HCT116 (cell line): ENCODE results near the gene CMBL. TPM values are rescaled to one million over a fixed set of nuclear protein-coding genes. Genes with fewer than 3 reads are reported as not detected.

Experiments
- ATAC-seq: fragments of 200-7000 bp; cut with Tn5 transposase; 2 replicates; pipeline ENCODE4 v1.9.1; 2020; ENCODE audit warnings: mild to moderate bottlenecking, moderate library complexity
- BruUV-seq: library from RNA; stranded (reverse); fragments of 400-500 nt; replicated peaks from 2 replicates; lab custom pipeline; 2021; lab: Mats Ljungman, UMichigan
- CTCF ChIA-PET: fragments of 300-600 bp; sonication (Branson Sonifier 250); formaldehyde crosslinking; loops from one replicate; lab custom pipeline; 2021; ENCODE audit warnings: antibody characterized with exemption; lab: Charles Lee
- POLR2A ChIA-PET: fragments of 300-600, 350-600 bp; sonication (Branson Sonifier 250); formaldehyde crosslinking; loops from one replicate; lab custom pipeline; 2021; ENCODE audit warnings: antibody characterized with exemption; lab: Charles Lee
- RAD21 ChIA-PET, 2 experiments: fragments of 300-600 bp; sonication (Branson Sonifier 250); formaldehyde crosslinking; loops; one replicate each; lab custom pipeline; 2023; ENCODE audit warnings: low total read pairs in 2 of 2; ENCODE audit not compliant: uncharacterized antibody in 2 of 2, unreplicated experiment in 2 of 2, low non-redundant PET in 1 of 2; lab: Charles Lee
- DNase-seq: peaks from one replicate; pipeline ENCODE4 v3.0.0-alpha.2; 2010; ENCODE audit warnings: low read depth, low spot score
- H2AFZ ChIP-seq: fragments of 200-600 bp; shearing (Covaris generic), sonication (generic); 2 replicates; pipeline ENCODE4 v1.6.1; 2017; ENCODE audit warnings: low read depth, mixed run types, mixed read lengths, antibody characterized with exemption, low read length; ENCODE audit not compliant: poor library complexity, severe bottlenecking
- H3K27ac ChIP-seq: 2 replicates; pipeline ENCODE4 v1.5.1; 2012; ENCODE audit warnings: low read depth, low read length
- H3K27me3 ChIP-seq: fragments of 200-600 bp; sonication (generic); 2 replicates; pipeline ENCODE4 v1.6.1; 2016; ENCODE audit warnings: mixed run types, low read length, mixed read lengths; ENCODE audit not compliant: insufficient read depth
- H3K36me3 ChIP-seq, 2 experiments: fragments of 200-500 bp in 1 of 2; fragments of 200-600 bp in 1 of 2; sonication (Bioruptor generic) in 1 of 2; sonication (generic) in 1 of 2; 2 replicates each; pipeline versions ENCODE4 v1.5.1 to v1.6.1; 2014 to 2016; ENCODE audit warnings: low read length in 2 of 2, inconsistent platforms in 1 of 2, mixed read lengths in 1 of 2, mixed run types in 1 of 2; ENCODE audit not compliant: insufficient read depth in 2 of 2, control insufficient read depth in 1 of 2
- H3K4me1 ChIP-seq, 2 experiments: fragments of 200-600 bp in 1 of 2; sonication (generic) in 1 of 2; 2 replicates each; pipeline versions ENCODE4 v1.5.1 to v1.6.1; 2012 to 2017; ENCODE audit warnings: low read length in 2 of 2, inconsistent platforms in 1 of 2, mild to moderate bottlenecking in 1 of 2, mixed read lengths in 1 of 2, mixed run types in 1 of 2, moderate library complexity in 1 of 2; ENCODE audit not compliant: insufficient read depth in 2 of 2, control insufficient read depth in 1 of 2
- H3K4me2 ChIP-seq: fragments of 200-600 bp; sonication (generic); 2 replicates; pipeline ENCODE4 v1.6.1; 2017; ENCODE audit warnings: mixed run types, low read length, mixed read lengths
- H3K4me3 ChIP-seq, 2 experiments: fragments of 200-600 bp in 1 of 2; sonication (generic) in 1 of 2; replicated peaks in 1 of 2; 2 replicates each; pipeline ENCODE4 v1.5.1; 2011 to 2016; ENCODE audit warnings: low read length in 2 of 2, control low read depth in 1 of 2, low read depth in 1 of 2, mild to moderate bottlenecking in 1 of 2, mixed read lengths in 1 of 2, mixed run types in 1 of 2
- H3K79me2 ChIP-seq: fragments of 200-600 bp; sonication (generic); 2 replicates; pipeline ENCODE4 v1.6.1; 2017; ENCODE audit warnings: mild to moderate bottlenecking, mixed run types, low read length, moderate library complexity, mixed read lengths; ENCODE audit not compliant: insufficient read depth
- H3K9ac ChIP-seq: fragments of 200-600 bp; sonication (generic); 2 replicates; pipeline ENCODE4 v1.6.1; 2016; ENCODE audit warnings: low read length, mixed read lengths
- H3K9me2 ChIP-seq: fragments of 200-600 bp; sonication (generic), shearing (Covaris generic); 2 replicates; pipeline ENCODE4 v1.6.1; 2017; ENCODE audit warnings: mixed run types, mild to moderate bottlenecking, moderate library complexity; ENCODE audit not compliant: insufficient read depth
- H3K9me3 ChIP-seq, 2 experiments: fragments of 200-500 bp in 1 of 2; fragments of 200-600 bp in 1 of 2; sonication (Bioruptor generic) in 1 of 2; sonication (generic) in 1 of 2; 2 replicates each; pipeline ENCODE4 v1.6.1; 2014 to 2017; ENCODE audit warnings: low read length in 2 of 2, mixed read lengths in 2 of 2, inconsistent platforms in 1 of 2, low read depth in 1 of 2, mild to moderate bottlenecking in 1 of 2, mixed run types in 1 of 2, moderate library complexity in 1 of 2; ENCODE audit not compliant: control insufficient read depth in 1 of 2, insufficient read depth in 1 of 2
- H4K20me1 ChIP-seq: fragments of 200-600 bp; sonication (generic), shearing (Covaris generic); 2 replicates; pipeline ENCODE4 v1.6.1; 2017; ENCODE audit warnings: mixed run types, mild to moderate bottlenecking, moderate library complexity; ENCODE audit not compliant: insufficient read depth
- ATF3 ChIP-seq: IDR thresholded peaks from 2 replicates; pipeline ENCODE4 v1.6.1; 2012
- CBX3 ChIP-seq: IDR thresholded peaks from 2 replicates; pipeline ENCODE4 v1.6.1; 2012; ENCODE audit warnings: low read depth
- CEBPB ChIP-seq: IDR thresholded peaks from 2 replicates; pipeline ENCODE4 v1.6.1; 2012; ENCODE audit warnings: low read depth
- CTCF ChIP-seq, 3 experiments: fragments of 200-600 bp in 1 of 3; sonication (generic) in 1 of 3; IDR thresholded peaks in 2 of 3; conservative IDR thresholded peaks in 1 of 3; 2 replicates each; pipeline ENCODE4 v1.5.1; 2012 to 2017; ENCODE audit warnings: low read depth in 2 of 3, low read length in 2 of 3, antibody characterized with exemption in 1 of 3, borderline replicate concordance in 1 of 3, control low read depth in 1 of 3, mild to moderate bottlenecking in 1 of 3, mixed read lengths in 1 of 3, mixed run types in 1 of 3, moderate library complexity in 1 of 3; ENCODE audit not compliant: insufficient read depth in 1 of 3
- EGR1 ChIP-seq: IDR thresholded peaks from 2 replicates; pipeline ENCODE4 v1.6.1; 2012; ENCODE audit warnings: low read depth
- ELF1 ChIP-seq: IDR thresholded peaks from 2 replicates; pipeline ENCODE4 v1.6.1; 2012; ENCODE audit warnings: low read depth, borderline replicate concordance
- EZH2phosphoT487 ChIP-seq: fragments of 200-600 bp; IDR thresholded peaks from 2 replicates; pipeline ENCODE4 v1.6.1; 2018; ENCODE audit warnings: antibody characterized with exemption, borderline replicate concordance
- JUND ChIP-seq: IDR thresholded peaks from 2 replicates; pipeline ENCODE4 v1.6.1; 2012
- POLR2AphosphoS5 ChIP-seq: IDR thresholded peaks from 2 replicates; pipeline ENCODE4 v1.6.1; 2011; ENCODE audit warnings: mild to moderate bottlenecking, low read depth, low read length, moderate library complexity
- SP1 ChIP-seq: IDR thresholded peaks from 2 replicates; pipeline ENCODE4 v1.6.1; 2012; ENCODE audit warnings: low read depth
- ZFX ChIP-seq: fragments of 450-650 bp; IDR thresholded peaks from 2 replicates; pipeline ENCODE4 v1.6.1; 2017
- intact Hi-C: fragments of 100-400 bp; cut with micrococcal nuclease; formaldehyde crosslinking; loops from 2 replicates; pipeline ENCODE4 v1.10.0; 2022
- total RNA-seq: library from RNA; stranded (reverse); gene quantifications from one replicate; pipeline ENCODE4 v1.2.1, GENCODE V29; 2021; ENCODE audit not compliant: unreplicated experiment

CMBL gene
- total RNA-seq, 1 experiment from 2014 or later, result 51.0 TPM

- ATAC-seq (no peak), DNase-seq (no peak)
- TF ChIP-seq ZFX, result no peak
- TF ChIP-seq EZH2phosphoT487, result no peak
- TF ChIP-seq ATF3, result no peak
- no peak for TF ChIP-seq POLR2AphosphoS5
- no peak for TF ChIP-seq EGR1
- no peak for TF ChIP-seq JUND
- no peak for TF ChIP-seq SP1
- TF ChIP-seq CTCF (IDR thresholded peaks at IDR 0.05 in 2 of 3, conservative IDR thresholded peaks at IDR 0.05 in 1 of 3; ENCODE audit: borderline replicate concordance in 1 of 3, insufficient read depth in 1 of 3, low read depth in 2 of 3, low read length in 2 of 3), result no peak
- no peak for TF ChIP-seq ELF1
- no peak for TF ChIP-seq CBX3
- TF ChIP-seq CEBPB, result no peak
- Histone ChIP-seq H3K4me1 (peaks cover 49 to 63% of the 10 kb centered on the region in 2 experiments), H3K27me3 (no peaks in the 10 kb centered on the region), H3K27ac (peak overlapping the region; percentile 84), H4K20me1 (no peaks in the 10 kb centered on the region), H3K9ac (peak overlapping the region; percentile 92), H3K4me2 (peak overlapping the region; percentile 94), H3K79me2 (peaks cover 17% of the 10 kb centered on the region; the same call in 1 of the 2 replicates), H2AFZ (peak overlapping the region; percentile 62), H3K36me3 (no peaks in the 10 kb centered on the region), H3K9me2 (no peaks in the 10 kb centered on the region), H3K9me3 (no peaks in the 10 kb centered on the region), H3K4me3 (peak overlapping the region; percentile 61 to 95)
- ChIA-PET POLR2A (no interaction called here), CTCF (no interaction called here), RAD21 (no interaction called here)
- intact Hi-C loops, result loop anchor here (5.0 kb wide), 1 partner anchor 50 kb away; no protein-coding TSS in a partner anchor
- no TSS peak for BruUV-seq
These were observed 896 bp downstream of the CMBL start for GRCh38 chr5:10306806-10307205.
